Embryonic facial prominence (tissue), 1 donor: ENCODE measurements around the gene LIN28B.
"Not testable (repeated sequence)": the region's sequence is repeated elsewhere in the genome, so short reads cannot be mapped to it uniquely, and the experiment has no call there.

ENCODE experiments used
- DNase-seq: peaks from one replicate; pipeline ENCODE4 v3.0.0-alpha.2; 2016; ENCODE audit errors: extremely low spot score

Gene LIN28B

GRCh38 chr6:105067329-105067728 is 110.4 kb downstream of the LIN28B start:
- DNase-seq: no peak

GRCh38 chr6:105068407-105068806 is 111.5 kb downstream of the LIN28B start:
- no peak for DNase-seq

- DNase-seq: no peak
Measured at GRCh38 chr6:105069821-105070445, 113.0 kb downstream of the LIN28B start.

GRCh38 chr6:105072798-105073199 is 115.9 kb downstream of the LIN28B start:
- no peak for DNase-seq

- no peak for DNase-seq
Measured at GRCh38 chr6:105075210-105075609, 118.3 kb downstream of the LIN28B start.

- not testable (repeated sequence) for DNase-seq
Measured at GRCh38 chr6:105076418-105076817, 119.5 kb downstream of the LIN28B start.

GRCh38 chr6:105077596-105078385 is 120.9 kb downstream of the LIN28B start:
- DNase-seq: no peak

- no peak for DNase-seq
Measured at GRCh38 chr6:105078386-105078708, 121.4 kb downstream of the LIN28B start.

GRCh38 chr6:105080279-105080678 is 123.4 kb downstream of the LIN28B start:
- DNase-seq: no peak

- DNase-seq: not testable (repeated sequence)
Measured at GRCh38 chr6:105081662-105082061, 124.8 kb downstream of the LIN28B start.

GRCh38 chr6:105087571-105088211 is 130.8 kb downstream of the LIN28B start:
- peak; percentile 65 for DNase-seq

GRCh38 chr6:105091140-105091829 is 134.4 kb downstream of the LIN28B start:
- no peak for DNase-seq

- DNase-seq: no peak
Measured at GRCh38 chr6:105094133-105094640, 137.3 kb downstream of the LIN28B start.

- DNase-seq: no peak
Measured at GRCh38 chr6:105095139-105095538, 138.2 kb downstream of the LIN28B start.

GRCh38 chr6:105097288-105097687 is 140.4 kb downstream of the LIN28B start:
- DNase-seq: no peak

- DNase-seq: no peak
Measured at GRCh38 chr6:105099371-105099770, 142.5 kb downstream of the LIN28B start.

GRCh38 chr6:105102186-105102585 is 145.3 kb downstream of the LIN28B start:
- no peak for DNase-seq

- no peak for DNase-seq
Measured at GRCh38 chr6:105105094-105105493, 148.2 kb downstream of the LIN28B start.

GRCh38 chr6:105106260-105106659 is 149.4 kb downstream of the LIN28B start:
- no peak for DNase-seq

GRCh38 chr6:105107207-105107606 is 150.3 kb downstream of the LIN28B start:
- no peak for DNase-seq

GRCh38 chr6:105108631-105109262 is 151.8 kb downstream of the LIN28B start:
- no peak for DNase-seq
